ENCODE measurements around the gene LOXL3.

DNA sequence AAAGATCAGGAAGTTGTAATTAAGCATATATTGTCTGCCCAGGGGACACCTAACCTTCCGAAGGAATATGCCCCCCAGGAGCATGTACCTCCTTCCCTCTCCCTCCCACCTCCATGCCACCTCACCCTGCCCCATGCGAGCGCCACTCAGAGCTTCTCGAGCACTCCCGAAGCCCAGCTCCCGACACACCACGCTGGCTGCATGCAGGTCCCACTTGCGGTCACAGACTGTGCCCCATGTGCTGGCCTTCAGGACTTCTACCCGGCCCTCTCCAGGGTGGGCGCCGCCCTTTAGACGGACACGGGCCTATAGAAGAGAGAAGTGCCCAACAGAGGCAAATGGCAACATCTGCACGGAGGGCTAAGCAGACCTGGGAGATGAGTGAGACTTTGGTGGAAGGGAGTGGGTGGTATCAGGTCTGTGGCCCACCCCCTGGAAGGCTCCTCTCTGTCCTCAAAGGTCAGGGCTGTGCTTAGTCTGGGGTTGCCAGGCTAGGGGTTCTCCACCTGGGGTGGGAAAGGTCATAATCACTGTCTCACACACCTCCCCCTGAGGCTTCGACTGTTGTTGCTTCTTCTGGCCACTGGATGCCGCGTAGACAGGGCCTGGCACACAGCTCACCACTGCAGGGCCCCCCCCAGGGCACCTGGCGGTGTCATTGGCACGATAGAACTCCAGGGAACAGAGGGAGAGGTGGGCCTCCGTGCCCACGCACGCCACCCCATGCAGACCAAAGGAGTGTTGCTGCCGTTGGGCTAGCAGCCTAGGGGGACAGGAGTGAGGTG, 17.4 kb downstream of the LOXL3 start:
- TF ChIP-seq CTCF (IDR thresholded peaks at IDR 0.05) (no peak), EZH2phosphoT487 (IDR thresholded peaks at IDR 0.05) (no peak)
